Upper lobe of left lung (tissue), 4 donors: ENCODE measurements around the gene SND1.

Experiments used
- POLR2AphosphoS5 ChIP-seq, 2 donors: sonication (generic); formaldehyde crosslinking; IDR thresholded peaks; one replicate each; pipeline ENCODE4 v1.5.1; 2017; ENCODE audit warnings: antibody characterized with exemption in 2 of 2
- TF ChIP-seq, protein P1 (sequence below), 6 experiments: fragments of 450-650 bp in 4 of 6; fragments of 200-600 bp in 2 of 6; sonication (generic) in 2 of 6; IDR thresholded peaks; one replicate each; pipeline ENCODE4 v1.5.1; 2016 to 2019; ENCODE audit warnings: antibody characterized with exemption in 6 of 6

DNA sequence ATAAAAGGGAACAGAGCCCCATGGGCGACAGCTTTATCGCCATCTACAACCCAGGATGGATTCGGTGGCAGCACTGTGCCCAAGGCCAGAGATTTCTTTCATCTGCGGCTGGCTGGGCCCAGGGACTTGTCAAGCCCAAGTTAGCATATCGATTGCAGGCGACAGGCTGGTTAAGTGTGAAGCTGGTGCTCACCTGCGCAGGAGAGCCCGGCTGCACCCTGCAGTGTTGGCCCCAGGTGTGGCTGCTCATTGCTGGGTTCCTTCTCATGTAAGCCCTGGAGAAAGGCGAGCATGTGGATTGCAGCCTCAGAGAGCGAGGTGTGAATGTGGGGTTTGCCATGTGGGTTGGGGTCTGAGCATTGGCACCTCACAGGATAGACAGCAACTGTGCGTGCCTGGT lies 419.8 kb downstream of the SND1 start:
- TF ChIP-seq, protein P1, sequence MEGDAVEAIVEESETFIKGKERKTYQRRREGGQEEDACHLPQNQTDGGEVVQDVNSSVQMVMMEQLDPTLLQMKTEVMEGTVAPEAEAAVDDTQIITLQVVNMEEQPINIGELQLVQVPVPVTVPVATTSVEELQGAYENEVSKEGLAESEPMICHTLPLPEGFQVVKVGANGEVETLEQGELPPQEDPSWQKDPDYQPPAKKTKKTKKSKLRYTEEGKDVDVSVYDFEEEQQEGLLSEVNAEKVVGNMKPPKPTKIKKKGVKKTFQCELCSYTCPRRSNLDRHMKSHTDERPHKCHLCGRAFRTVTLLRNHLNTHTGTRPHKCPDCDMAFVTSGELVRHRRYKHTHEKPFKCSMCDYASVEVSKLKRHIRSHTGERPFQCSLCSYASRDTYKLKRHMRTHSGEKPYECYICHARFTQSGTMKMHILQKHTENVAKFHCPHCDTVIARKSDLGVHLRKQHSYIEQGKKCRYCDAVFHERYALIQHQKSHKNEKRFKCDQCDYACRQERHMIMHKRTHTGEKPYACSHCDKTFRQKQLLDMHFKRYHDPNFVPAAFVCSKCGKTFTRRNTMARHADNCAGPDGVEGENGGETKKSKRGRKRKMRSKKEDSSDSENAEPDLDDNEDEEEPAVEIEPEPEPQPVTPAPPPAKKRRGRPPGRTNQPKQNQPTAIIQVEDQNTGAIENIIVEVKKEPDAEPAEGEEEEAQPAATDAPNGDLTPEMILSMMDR (IDR thresholded peaks at IDR 0.05): no peak
- TF ChIP-seq POLR2AphosphoS5 (IDR thresholded peaks at IDR 0.05): no peak
